ENCODE data around the gene RABL6.
"Not testable (repeated sequence)": the region's sequence is repeated elsewhere in the genome, so short reads cannot be mapped to it uniquely, and the experiment has no call there.

Gene RABL6

DNA sequence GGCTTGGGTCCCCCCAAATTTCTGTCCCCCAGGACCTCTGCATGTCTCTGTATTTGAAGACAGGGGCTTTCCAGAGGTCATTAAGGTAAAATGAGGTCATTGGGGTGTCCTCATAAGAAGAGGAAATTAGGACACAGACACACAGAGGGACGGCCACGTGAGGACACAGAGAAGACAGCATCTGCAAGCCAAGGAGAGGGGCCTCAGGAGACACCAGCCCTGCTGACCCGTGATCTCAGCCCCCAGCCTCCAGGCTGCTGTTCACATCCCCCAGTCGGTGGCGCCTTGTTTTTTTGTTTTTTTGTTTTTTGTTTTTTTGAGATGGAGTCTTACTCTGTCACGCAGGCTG, 12.8 kb upstream of the RABL6 start:
- no peak for DNase-seq (ENCODE audit: low read depth)

- no peak for DNase-seq (ENCODE audit: low read depth)
Measured at GRCh38 chr9:136796238-136796774, 11.4 kb upstream of the RABL6 start, which contains the start of gene CCDC183. Gene CCDC183 (plus strand): TSS chr9:136796338. CDS start chr9:136796398, 60 bp downstream.

DNA sequence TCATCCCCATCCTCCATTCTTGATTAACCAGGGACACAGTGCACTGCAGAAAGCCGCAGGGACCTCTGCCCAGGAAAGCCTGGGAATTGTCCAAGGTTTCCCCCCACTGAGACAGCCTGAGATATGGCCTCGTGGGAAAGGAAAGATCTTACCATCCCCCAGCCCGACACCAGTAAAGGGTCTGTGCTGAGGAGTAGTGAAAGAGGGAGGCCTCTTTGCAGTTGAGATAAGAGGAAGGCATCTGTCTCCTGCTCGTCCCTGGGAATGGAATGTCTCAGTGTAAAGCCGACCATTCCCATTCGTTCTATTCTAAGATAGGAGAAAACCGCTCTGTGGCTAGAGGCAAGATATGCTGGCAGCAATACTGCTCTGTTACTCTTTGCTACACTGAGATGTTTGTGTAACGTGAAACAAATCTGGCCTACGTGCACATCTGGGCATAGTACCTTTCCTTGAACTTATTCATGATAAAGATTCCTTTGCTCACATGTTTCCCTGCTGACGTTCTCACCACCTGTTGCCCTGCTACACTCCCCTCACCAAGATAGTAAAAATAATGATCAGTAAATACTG, 10.9 kb upstream of the RABL6 start:
- not testable (repeated sequence) for DNase-seq (ENCODE audit: low read depth)

- no peak for DNase-seq (ENCODE audit: low read depth)
Measured at GRCh38 chr9:136798708-136799078, 9.1 kb upstream of the RABL6 start.

DNA sequence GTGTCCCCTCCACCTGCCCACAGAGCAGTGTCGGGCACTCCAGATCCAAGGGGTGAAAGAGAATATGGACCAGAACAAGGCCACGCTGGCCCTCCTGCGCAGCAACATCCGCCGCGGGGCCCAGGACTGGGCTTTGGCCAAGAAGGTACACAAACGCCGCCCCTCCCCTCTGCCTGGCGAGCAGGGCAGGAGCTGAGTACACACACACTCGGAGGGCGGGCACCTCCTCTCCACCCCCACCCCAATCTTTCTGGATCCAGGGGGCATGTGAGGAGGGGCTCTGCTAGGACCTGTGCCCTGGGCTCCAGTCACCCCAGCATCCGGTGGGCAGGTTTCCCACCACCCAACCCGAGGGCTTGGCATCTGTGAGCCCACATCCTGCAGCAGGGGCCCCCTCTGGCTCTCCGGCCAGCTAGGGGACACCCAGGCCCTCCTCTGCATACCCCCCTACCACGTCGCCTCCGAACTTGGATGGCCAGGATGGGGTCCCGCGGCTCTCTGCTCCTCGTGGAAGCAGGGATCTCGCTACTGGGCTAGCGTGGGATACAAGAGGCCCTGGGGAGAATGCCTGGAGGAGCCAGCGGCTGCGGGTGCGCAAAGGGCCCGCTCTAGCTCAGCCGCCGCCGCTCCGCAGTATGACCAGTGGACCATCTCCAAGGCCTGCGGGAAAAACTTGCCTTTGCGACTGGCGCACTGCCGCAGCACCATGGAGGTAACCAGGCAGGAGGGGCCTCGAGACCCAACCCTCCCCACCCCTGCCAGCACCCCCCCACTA, 8.5 kb upstream of the RABL6 start:
- DNase-seq (ENCODE audit: low read depth): no peak

DNA sequence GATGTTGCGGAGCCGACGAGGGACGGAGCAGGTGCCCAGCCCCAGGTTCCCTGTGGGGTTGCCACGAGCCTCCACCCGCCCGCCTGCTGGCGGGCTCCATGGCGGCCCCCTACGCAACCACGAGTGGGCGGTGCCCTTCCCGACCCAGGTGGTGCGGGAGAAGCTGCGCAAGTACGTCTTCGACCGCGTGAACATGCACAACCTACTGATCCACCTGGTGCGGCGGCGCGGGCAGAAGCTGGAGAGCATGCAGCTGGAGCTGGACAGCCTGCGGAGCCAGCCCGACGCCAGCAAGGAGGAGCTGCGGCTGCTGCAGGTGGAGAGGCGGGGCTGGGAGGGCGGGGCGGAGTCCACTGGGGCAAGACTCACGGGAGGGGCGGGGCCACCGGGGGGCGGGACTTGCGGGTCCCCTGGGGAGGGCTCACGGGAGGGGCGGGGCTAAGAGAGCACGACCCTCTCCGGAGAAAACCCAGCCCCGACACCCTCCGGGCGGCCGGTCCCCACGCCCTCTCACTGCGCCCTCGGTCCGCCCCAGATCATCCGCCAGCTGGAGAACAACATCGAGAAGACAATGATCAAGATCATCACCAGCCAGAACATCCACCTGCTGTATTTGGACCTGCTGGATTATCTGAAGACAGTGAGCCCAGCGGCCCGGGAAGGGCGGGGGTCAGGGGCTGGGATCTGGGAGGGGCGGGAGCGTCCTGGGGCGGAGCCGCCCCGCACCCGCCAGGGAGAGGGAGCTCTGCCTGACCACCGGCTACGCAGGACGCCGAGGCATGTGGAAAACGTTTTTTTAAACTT, 7.7 kb upstream of the RABL6 start:
- DNase-seq (ENCODE audit: low read depth): peak; percentile 74

DNA sequence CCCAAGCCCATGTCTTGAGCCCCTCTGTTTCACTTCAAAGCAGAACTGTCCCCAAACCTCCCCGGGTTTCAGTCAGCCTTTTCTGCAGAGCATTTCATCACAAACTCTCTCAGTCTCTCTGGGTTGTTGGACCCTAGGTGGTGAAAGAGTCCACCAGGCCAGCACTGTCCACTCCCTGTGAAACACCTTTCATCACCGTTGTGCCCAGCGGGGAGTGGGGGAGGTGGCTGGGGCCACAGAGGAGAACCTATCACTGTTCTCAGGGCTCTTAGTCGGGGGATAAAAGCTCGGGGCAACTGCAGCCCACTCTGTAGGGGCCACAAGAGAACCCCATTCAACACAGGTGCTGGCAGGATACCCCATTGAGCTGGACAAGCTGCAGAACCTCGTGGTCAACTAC, 5.4 kb upstream of the RABL6 start:
- DNase-seq (ENCODE audit: low read depth): no peak

GRCh38 chr9:136803009-136803550, 4.7 kb upstream of the RABL6 start:
- DNase-seq (ENCODE audit: low read depth): not testable (repeated sequence)

- DNase-seq (ENCODE audit: low read depth): no peak
Measured at GRCh38 chr9:136803551-136804508, 3.9 kb upstream of the RABL6 start.

DNA sequence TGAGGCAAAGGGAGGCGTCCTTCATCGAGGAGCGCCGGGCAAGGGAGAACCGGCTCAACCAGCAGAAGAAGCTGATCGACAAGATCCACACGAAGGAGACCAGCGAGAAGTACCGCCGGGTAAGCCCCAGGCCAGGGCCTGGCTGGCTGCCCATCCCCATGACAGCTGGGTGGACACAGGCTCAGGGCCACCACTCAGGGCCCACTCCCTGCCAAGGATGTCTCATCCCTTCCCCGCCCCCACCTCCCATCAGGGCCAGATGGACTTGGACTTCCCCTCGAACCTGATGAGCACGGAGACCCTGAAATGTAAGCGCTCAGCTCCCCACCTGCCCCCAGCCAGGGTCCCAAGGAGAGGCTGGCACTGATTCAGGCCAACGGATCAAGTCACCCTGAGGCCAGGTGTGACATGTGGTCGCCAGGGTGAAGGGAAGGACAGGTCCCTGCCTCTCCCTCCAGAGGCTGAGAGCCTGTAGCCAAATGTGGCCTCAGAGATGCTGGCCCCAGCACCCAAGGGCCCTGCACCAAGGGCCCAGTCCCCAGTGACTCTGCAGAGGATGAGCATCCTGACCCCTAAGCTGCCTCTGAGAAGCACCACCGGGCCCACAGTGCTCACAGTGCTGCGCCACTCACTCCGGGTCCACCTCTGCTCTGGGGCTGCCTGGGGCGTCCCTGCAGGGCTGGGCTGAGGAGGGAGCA, 3.1 kb upstream of the RABL6 start:
- DNase-seq (ENCODE audit: low read depth): no peak

GRCh38 chr9:136805207-136805740, 2.5 kb upstream of the RABL6 start:
- DNase-seq (ENCODE audit: low read depth): no peak

- DNase-seq (ENCODE audit: low read depth): no peak
Measured at GRCh38 chr9:136806067-136806466, 1.7 kb upstream of the RABL6 start.

DNA sequence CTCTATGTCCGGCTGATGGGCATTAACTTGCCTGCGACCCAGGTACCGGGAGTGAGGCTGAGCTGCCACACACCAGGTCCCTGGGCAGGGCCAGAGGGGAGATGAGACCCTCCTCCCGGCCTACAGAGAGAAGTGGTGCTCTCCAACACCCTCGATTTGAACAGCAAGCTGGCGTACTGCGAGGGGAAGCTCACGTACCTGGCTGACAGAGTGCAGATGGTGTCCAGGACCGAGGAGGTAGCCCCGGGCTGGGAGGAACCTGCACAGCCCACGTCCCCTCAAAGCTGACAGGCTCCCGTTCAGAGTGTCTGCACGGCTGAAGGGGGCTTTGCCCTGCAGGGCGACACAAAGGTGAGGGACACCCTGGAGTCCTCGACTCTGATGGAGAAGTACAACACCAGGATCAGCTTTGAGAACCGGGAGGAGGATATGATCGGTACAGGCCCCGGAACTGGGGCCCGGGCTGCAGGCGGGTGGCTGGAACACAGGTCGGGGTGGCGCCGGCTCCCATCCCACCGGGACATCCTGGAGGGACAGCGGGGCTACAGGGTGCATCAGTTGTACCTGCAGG, 1.0 kb upstream of the RABL6 start:
- no peak for DNase-seq (ENCODE audit: low read depth)

DNA sequence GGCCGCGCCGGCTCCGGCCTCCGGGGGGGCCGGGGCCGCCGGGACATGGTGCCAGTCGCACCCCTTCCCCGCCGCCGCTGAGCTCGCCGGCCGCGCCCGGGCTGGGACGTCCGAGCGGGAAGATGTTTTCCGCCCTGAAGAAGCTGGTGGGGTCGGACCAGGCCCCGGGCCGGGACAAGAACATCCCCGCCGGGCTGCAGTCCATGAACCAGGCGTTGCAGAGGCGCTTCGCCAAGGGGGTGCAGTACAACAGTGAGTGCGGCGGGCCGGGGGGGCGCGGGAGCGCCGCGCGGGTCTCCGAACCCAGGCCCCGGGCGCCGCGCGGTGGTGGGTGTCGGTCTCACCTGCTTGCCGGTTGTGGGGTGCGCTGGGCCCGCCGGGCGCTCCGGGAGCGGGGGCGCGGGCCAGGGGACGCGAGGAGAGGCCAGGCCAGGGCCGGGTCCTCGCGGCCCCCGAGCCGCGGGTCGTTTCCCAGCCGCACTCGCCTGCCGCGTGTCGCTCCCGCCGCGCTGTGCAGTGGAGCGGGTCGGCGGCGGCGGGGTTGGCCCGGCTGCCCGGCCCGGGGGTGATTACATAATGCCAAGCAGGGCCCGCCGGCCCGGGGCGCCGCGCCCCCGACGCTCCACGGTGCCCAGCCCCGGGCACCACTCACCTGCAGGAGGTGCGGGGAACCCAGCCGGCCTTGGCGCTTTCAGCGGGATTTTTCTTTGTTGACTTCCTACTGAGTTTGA, 492 bp downstream of the RABL6 start:
- peak; percentile 16 for DNase-seq (ENCODE audit: low read depth)

GRCh38 chr9:136808806-136809158, 1.0 kb downstream of the RABL6 start:
- no peak for DNase-seq (ENCODE audit: low read depth)

- no peak for DNase-seq (ENCODE audit: low read depth)
Measured at GRCh38 chr9:136814725-136815421, 7.1 kb downstream of the RABL6 start.

DNA sequence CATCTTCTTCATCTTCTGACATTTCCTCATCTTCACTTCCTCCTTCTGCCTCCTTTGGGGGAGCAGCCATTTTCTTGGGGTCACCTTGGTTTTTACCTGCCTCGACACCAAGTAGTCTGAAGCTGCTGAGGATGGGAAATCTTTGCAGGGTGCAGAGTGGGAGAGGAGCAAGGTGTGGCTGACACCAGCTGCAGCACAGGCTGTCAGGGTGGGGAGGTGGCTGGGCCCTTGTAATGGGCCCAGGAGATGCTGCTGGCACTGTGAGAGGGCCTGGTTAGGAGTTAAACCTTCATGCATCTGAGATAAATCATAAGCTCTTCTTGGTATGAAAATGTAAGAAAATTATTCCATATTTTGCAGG, 7.7 kb downstream of the RABL6 start:
- DNase-seq (ENCODE audit: low read depth): no peak

DNA sequence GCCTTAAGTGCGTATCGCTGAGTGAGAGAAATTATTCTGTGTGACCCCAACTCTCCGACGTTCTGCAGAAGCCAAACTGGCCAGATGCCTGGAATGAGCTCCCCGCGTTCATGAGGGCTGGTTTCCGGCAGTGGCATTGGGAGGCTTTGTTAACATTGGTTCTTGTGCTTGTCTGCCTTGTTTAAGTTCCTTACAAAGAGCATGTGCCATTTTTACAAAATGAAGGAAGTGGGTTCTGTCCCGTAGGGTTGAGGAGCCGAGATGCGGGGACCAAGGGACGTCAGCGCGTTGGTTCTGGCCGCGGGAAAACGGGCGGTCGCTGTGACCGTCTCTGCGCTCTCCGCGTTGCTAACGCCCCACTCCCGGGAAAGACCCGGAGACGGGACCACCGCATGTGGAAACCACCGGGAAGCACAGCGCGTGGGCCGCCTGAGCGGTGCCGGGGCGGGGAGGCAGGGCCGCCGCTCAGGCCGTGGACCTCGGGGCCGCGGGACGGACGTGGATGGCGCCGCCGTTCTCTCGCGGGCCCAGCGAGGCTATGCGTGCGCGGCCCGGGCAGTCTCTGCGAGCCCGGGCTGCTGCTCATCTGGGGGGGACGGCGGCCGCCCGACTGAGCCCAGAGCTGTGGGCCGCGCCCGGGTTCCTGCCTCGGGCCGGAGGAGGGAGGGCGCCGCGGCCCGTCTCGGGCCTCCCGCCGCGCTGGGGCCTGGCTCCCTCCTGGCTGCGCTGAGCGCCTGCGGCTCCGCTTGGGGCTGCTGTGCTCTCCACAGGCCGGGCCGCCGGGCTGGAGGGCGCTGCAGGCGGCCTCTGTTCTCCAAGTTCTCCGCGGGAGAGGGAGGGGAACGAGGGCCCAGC, 13.4 kb downstream of the RABL6 start:
- no peak for DNase-seq (ENCODE audit: low read depth)

All from stimulated activated CD8-positive, alpha-beta memory T cell treated with anti-CD3 and anti-CD28 coated beads, Interleukin-15, amount 100 ng/mL, for 24 hours (primary cell).